HuH-7.5 (cell line): ENCODE results near the gene HYDIN.
"Not testable (repeated sequence)": the region's sequence is repeated elsewhere in the genome, so short reads cannot be mapped to it uniquely, and the experiment has no call there.

Experiments
- DNase-seq: peaks from one replicate; pipeline ENCODE4 v3.0.0; 2011; ENCODE audit warnings: low spot score

HYDIN gene

GRCh38 chr16:71105881-71106280, 124.6 kb downstream of the HYDIN start:
- DNase-seq: not testable (repeated sequence)

GRCh38 chr16:71083573-71083972, 146.9 kb downstream of the HYDIN start:
- DNase-seq: not testable (repeated sequence)

- not testable (repeated sequence) for DNase-seq
Measured at GRCh38 chr16:71080777-71081176, 149.7 kb downstream of the HYDIN start.

- DNase-seq: not testable (repeated sequence)
Measured at GRCh38 chr16:71080262-71080661, 150.3 kb downstream of the HYDIN start.

- DNase-seq: not testable (repeated sequence)
Measured at GRCh38 chr16:71070651-71071050, 159.9 kb downstream of the HYDIN start.

- DNase-seq: not testable (repeated sequence)
Measured at GRCh38 chr16:71069842-71070241, 160.7 kb downstream of the HYDIN start.

- DNase-seq: not testable (repeated sequence)
Measured at GRCh38 chr16:71053897-71054609, 176.5 kb downstream of the HYDIN start.

GRCh38 chr16:71050307-71050706, 180.2 kb downstream of the HYDIN start:
- not testable (repeated sequence) for DNase-seq

GRCh38 chr16:71039368-71040111, 191.0 kb downstream of the HYDIN start:
- not testable (repeated sequence) for DNase-seq

GRCh38 chr16:71038421-71038820, 192.1 kb downstream of the HYDIN start:
- DNase-seq: not testable (repeated sequence)

GRCh38 chr16:71037987-71038386, 192.5 kb downstream of the HYDIN start:
- not testable (repeated sequence) for DNase-seq

- not testable (repeated sequence) for DNase-seq
Measured at GRCh38 chr16:71028032-71028727, 202.3 kb downstream of the HYDIN start.

- not testable (repeated sequence) for DNase-seq
Measured at GRCh38 chr16:71027511-71027910, 203.0 kb downstream of the HYDIN start.

- DNase-seq: not testable (repeated sequence)
Measured at GRCh38 chr16:71023851-71024439, 206.6 kb downstream of the HYDIN start.

- DNase-seq: not testable (repeated sequence)
Measured at GRCh38 chr16:71021961-71022537, 208.5 kb downstream of the HYDIN start.

- not testable (repeated sequence) for DNase-seq
Measured at GRCh38 chr16:71019067-71019682, 211.3 kb downstream of the HYDIN start.

GRCh38 chr16:71015419-71015818, 215.1 kb downstream of the HYDIN start:
- DNase-seq: not testable (repeated sequence)

- DNase-seq: not testable (repeated sequence)
Measured at GRCh38 chr16:71009440-71010223, 220.9 kb downstream of the HYDIN start.

- not testable (repeated sequence) for DNase-seq
Measured at GRCh38 chr16:71006516-71006915, 224.0 kb downstream of the HYDIN start.

- not testable (repeated sequence) for DNase-seq
Measured at GRCh38 chr16:70999735-71000134, 230.8 kb downstream of the HYDIN start.
